Lower lobe of right lung (tissue), 2 donors: Measurements from ENCODE around the gene CDC20B. TPM values are rescaled to one million over a fixed set of nuclear protein-coding genes. Genes with fewer than 3 reads are reported as not detected.

ENCODE experiments used
- ATAC-seq, 2 donors: fragments of 200-7000 bp; cut with Tn5 transposase; one replicate each; pipeline ENCODE4 v1.9.1; 2020 to 2022; ENCODE audit warnings: mild to moderate bottlenecking in 2 of 2, moderate library complexity in 2 of 2
- DNase-seq: peaks from one replicate; pipeline ENCODE4 v3.0.0-alpha.2; 2020
- H3K27ac ChIP-seq: fragments of 200-600 bp; one replicate; pipeline ENCODE4 v1.8.0; 2022
- H3K27me3 ChIP-seq: fragments of 200-600 bp; one replicate; pipeline ENCODE4 v1.8.0; 2022; ENCODE audit warnings: low read depth
- H3K36me3 ChIP-seq: fragments of 200-600 bp; one replicate; pipeline ENCODE4 v1.8.0; 2022; ENCODE audit warnings: mild to moderate bottlenecking
- H3K4me1 ChIP-seq: fragments of 200-600 bp; one replicate; pipeline ENCODE4 v1.8.0; 2022
- H3K4me3 ChIP-seq: fragments of 200-600 bp; one replicate; pipeline ENCODE4 v1.8.0; 2022; ENCODE audit warnings: mild to moderate bottlenecking
- H3K9me3 ChIP-seq: fragments of 200-600 bp; one replicate; pipeline ENCODE4 v1.8.0; 2022
- intact Hi-C: fragments of 100-400 bp; cut with DNase I; formaldehyde crosslinking; loops from one replicate; pipeline ENCODE4 v1.11.0; 2022
- microRNA-seq: library from miRNA; unstranded; fragments of <30 nt; microRNA quantifications from one replicate; pipeline ENCODE4 v1.2.0, GENCODE V29; 2020; ENCODE audit warnings: borderline number of aligned reads
- total RNA-seq: library from RNA; stranded (reverse); fragmentation: NEBNext Ultra II Directional; extraction: Animal tissue kit (Norgen Biotek cat#: 25700); gene quantifications from one replicate; pipeline ENCODE4 v1.2.1, GENCODE V29; 2021
- TF ChIP-seq, protein P1 (sequence below): fragments of 200-600 bp; IDR thresholded peaks from one replicate; pipeline ENCODE4 v1.8.0; 2022; ENCODE audit warnings: antibody characterized with exemption, mild to moderate bottlenecking
- donor health status: DM: no; HTN: yes; CAD: no; lungs with severe emphysema.

CDC20B gene
- total RNA-seq, 1 donor from 2014 or later = 0.24 TPM

- Histone ChIP-seq H3K27me3 (no peaks in the 10 kb centered on the region), H3K9me3 (no peaks in the 10 kb centered on the region), H3K4me3 (no peak overlapping the region), H3K36me3 (no peaks in the 10 kb centered on the region), H3K27ac (no peak overlapping the region), H3K4me1 (no peaks in the 10 kb centered on the region)
- ATAC-seq (no peak), DNase-seq (no peak)
- intact Hi-C loops = no loop called here
- TF ChIP-seq, protein P1, sequence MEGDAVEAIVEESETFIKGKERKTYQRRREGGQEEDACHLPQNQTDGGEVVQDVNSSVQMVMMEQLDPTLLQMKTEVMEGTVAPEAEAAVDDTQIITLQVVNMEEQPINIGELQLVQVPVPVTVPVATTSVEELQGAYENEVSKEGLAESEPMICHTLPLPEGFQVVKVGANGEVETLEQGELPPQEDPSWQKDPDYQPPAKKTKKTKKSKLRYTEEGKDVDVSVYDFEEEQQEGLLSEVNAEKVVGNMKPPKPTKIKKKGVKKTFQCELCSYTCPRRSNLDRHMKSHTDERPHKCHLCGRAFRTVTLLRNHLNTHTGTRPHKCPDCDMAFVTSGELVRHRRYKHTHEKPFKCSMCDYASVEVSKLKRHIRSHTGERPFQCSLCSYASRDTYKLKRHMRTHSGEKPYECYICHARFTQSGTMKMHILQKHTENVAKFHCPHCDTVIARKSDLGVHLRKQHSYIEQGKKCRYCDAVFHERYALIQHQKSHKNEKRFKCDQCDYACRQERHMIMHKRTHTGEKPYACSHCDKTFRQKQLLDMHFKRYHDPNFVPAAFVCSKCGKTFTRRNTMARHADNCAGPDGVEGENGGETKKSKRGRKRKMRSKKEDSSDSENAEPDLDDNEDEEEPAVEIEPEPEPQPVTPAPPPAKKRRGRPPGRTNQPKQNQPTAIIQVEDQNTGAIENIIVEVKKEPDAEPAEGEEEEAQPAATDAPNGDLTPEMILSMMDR = no peak
Measured at GRCh38 chr5:55064523-55064922, 108.5 kb downstream of the CDC20B start.

- H3K4me1 ChIP-seq = no peaks in the 10 kb centered on the region
- H3K27me3 ChIP-seq = no peaks in the 10 kb centered on the region
- ATAC-seq = no peak
- no peak overlapping the region for H3K27ac ChIP-seq
- TF ChIP-seq, protein P1 = no peak
- no peak for DNase-seq
- intact Hi-C loops = no loop called here
- H3K4me3 ChIP-seq = no peak overlapping the region
- H3K9me3 ChIP-seq = no peaks in the 10 kb centered on the region
- no peaks in the 10 kb centered on the region for H3K36me3 ChIP-seq
Measured at GRCh38 chr5:55063899-55064298, 109.1 kb downstream of the CDC20B start.

DNA sequence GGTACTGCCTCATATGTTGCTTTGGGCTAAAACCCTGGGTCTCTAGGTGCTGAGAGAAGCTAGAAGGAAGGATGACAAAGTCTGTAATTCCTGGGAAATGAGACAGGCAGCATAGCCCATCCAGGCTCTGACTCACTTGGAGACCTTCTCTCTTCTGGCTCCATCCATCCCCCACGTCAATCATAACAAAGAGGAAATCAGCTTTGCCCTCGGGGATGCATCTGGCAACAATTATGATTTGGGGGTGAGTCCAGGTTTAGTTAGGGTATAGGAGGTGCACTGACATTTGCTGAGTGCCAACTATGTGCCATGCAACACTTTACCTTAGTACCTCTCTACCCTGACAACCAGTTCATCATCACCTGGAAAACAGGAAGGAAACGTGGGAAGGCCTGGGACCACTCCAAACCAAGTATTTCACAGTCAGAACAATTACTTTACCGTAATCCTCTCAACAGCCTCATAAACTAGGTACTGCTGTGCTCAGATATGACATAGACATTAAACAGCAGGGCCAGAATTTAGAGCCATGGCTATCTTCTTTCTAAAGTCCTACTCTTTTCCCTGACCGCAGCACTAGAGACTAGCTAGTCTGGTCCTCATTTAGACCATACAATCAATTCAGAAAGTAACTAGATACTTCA lies 109.6 kb downstream of the CDC20B start:
- TF ChIP-seq, protein P1 = no peak
- ATAC-seq (no peak), DNase-seq (no peak)
- Histone ChIP-seq H3K27me3 (no peaks in the 10 kb centered on the region), H3K27ac (no peak overlapping the region), H3K4me3 (no peak overlapping the region), H3K4me1 (no peaks in the 10 kb centered on the region), H3K9me3 (no peaks in the 10 kb centered on the region), H3K36me3 (no peaks in the 10 kb centered on the region)
- intact Hi-C loops = no loop called here

Small RNA genes within 50 kb of the gene (microRNA-seq; reads per million reads assigned to microRNA genes)
- gene MIR449A (178 reads per million, percentile 61 among the genes with 10 or more reads in this experiment), gene MIR449B (3.5 reads per million), gene MIR449C (10.6 reads per million, percentile 14 among the genes with 10 or more reads in this experiment)

Other genes starting within 250 kb of the CDC20B start
- gene ESM1, start 187.6 kb downstream of the CDC20B start, total RNA-seq = 0.68 TPM
- gene GZMK, start 148.9 kb downstream of the CDC20B start, total RNA-seq = 1.8 TPM
- 9.6 TPM for gene GZMA, start 70.5 kb downstream of the CDC20B start, total RNA-seq
- 10.8 TPM for gene GPX8, start 13.0 kb downstream of the CDC20B start, total RNA-seq
- 0.56 TPM for gene MCIDAS, start 54.1 kb upstream of the CDC20B start, total RNA-seq
- 2.2 TPM for gene CCNO, start 60.4 kb upstream of the CDC20B start, total RNA-seq
- 22.2 TPM for gene DHX29, start 134.5 kb upstream of the CDC20B start, total RNA-seq
- 57.0 TPM for gene MTREX, start 134.8 kb upstream of the CDC20B start, total RNA-seq